ENCODE measurements around the gene ANKRD24. TPM values are rescaled to one million over a fixed set of nuclear protein-coding genes. Genes with fewer than 3 reads are reported as not detected.
"Not testable (repeated sequence)": the region's sequence is repeated elsewhere in the genome, so short reads cannot be mapped to it uniquely, and the experiment has no call there.

ANKRD24 gene
- total and polyA plus RNA-seq, 3 donors from 2014 or later, result 16.5 to 21.1 (median 20.4) TPM

GRCh38 chr19:4272894-4273293, 90.4 kb downstream of the ANKRD24 start:
- no peak for TF ChIP-seq POLR2A (IDR thresholded peaks at IDR 0.05)
- no peak for TF ChIP-seq CTCF (IDR thresholded peaks at IDR 0.05)
- Histone ChIP-seq H3K27me3 (no peaks in the 10 kb centered on the region), H3K36me3 (ENCODE audit: low read depth, missing control alignments) (no peaks in the 10 kb centered on the region), H3K4me1 (no peaks in the 10 kb centered on the region), H3K27ac (no peak overlapping the region), H3K4me3 (no peak overlapping the region), H3K9me3 (no peaks in the 10 kb centered on the region)
- DNase-seq, result no peak
- intact Hi-C loops (cut with DNase I; ENCODE audit: low total_unique reads), result loop anchor here (10.0 kb wide), 1 partner anchor 82 kb away; no protein-coding TSS in a partner anchor
- 81 to 86% methylated on average over 10 of the region's 10 CpGs for WGBS, 2 donors

DNA sequence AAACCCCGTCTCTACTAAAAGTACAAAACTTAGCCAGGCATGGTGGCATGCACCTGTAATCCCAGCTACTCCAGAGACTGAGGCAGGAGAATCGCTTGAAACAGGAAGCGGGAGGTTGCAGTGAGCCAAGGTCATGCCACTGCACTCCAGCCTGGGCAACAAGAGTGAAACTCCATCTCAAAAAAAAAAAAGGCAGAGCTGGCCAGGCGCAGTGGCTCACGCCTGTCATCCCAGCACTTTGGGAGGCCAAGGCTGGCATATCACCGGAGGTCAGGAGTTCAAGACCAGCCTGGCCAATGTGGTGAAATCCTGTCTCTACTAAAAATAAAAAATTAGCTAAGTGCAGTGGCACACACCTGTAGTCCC, 91.8 kb downstream of the ANKRD24 start:
- H3K4me3 ChIP-seq; DNase-seq; H3K9me3 ChIP-seq; H3K27me3 ChIP-seq; H3K27ac ChIP-seq; H3K4me1 ChIP-seq; H3K36me3 ChIP-seq (ENCODE audit: low read depth, missing control alignments): not testable (repeated sequence)
- 81 to 82% methylated on average over 6 of the region's 6 CpGs for WGBS, 2 donors
- intact Hi-C loops (cut with DNase I; ENCODE audit: low total_unique reads), result loop anchor here (10.0 kb wide), 1 partner anchor 80 kb away; no protein-coding TSS in a partner anchor

Other genes starting within 250 kb of the ANKRD24 start
- gene NMRK2, start 249.6 kb upstream of the ANKRD24 start, total RNA-seq, result 1 to 10 TPM; 1.7 to 3.2 TPM
- 1.7 TPM for gene NMRK2, start 249.6 kb upstream of the ANKRD24 start, polyA plus RNA-seq (ENCODE audit: insufficient read depth, low read depth, low replicate concordance)
- gene DAPK3, start 211.6 kb upstream of the ANKRD24 start, total RNA-seq, result 100 to 1,000 TPM; 102 to 111 TPM
- 89.8 TPM for gene DAPK3, start 211.6 kb upstream of the ANKRD24 start, polyA plus RNA-seq (ENCODE audit: insufficient read depth, low read depth, low replicate concordance)
- gene EEF2, start 197.2 kb upstream of the ANKRD24 start, total RNA-seq, result 1,000 to 10,000 TPM in 1 of 2 donors, 100 to 1,000 TPM in 1; 909 to 1,599 TPM
- 1,429 TPM for gene EEF2, start 197.2 kb upstream of the ANKRD24 start, polyA plus RNA-seq (ENCODE audit: insufficient read depth, low read depth, low replicate concordance)
- gene PIAS4, start 175.0 kb upstream of the ANKRD24 start, total RNA-seq, result 10 to 100 TPM; 89.1 to 94.5 TPM
- gene PIAS4, start 175.0 kb upstream of the ANKRD24 start, polyA plus RNA-seq (ENCODE audit: insufficient read depth, low read depth, low replicate concordance), result 142 TPM
- gene ZBTB7A, start 115.8 kb upstream of the ANKRD24 start, total RNA-seq, result 10 to 100 TPM; 42.2 to 49.4 TPM
- 7.5 TPM for gene ZBTB7A, start 115.8 kb upstream of the ANKRD24 start, polyA plus RNA-seq (ENCODE audit: insufficient read depth, low read depth, low replicate concordance)
- gene MAP2K2, start 58.6 kb upstream of the ANKRD24 start, total RNA-seq, result 100 to 1,000 TPM; 181 to 225 TPM
- 241 TPM for gene MAP2K2, start 58.6 kb upstream of the ANKRD24 start, polyA plus RNA-seq (ENCODE audit: insufficient read depth, low read depth, low replicate concordance)
- gene CREB3L3, start 29.1 kb upstream of the ANKRD24 start, total RNA-seq, result under 1 TPM; 0.56 to 0.63 TPM
- 0.36 TPM for gene CREB3L3, start 29.1 kb upstream of the ANKRD24 start, polyA plus RNA-seq (ENCODE audit: insufficient read depth, low read depth, low replicate concordance)
- 10 to 100 TPM; 22.0 to 29.2 TPM for gene SIRT6, start 126 bp upstream of the ANKRD24 start, total RNA-seq
- 14.7 TPM for gene SIRT6, start 126 bp upstream of the ANKRD24 start, polyA plus RNA-seq (ENCODE audit: insufficient read depth, low read depth, low replicate concordance)
- gene EBI3, start 46.8 kb downstream of the ANKRD24 start, total RNA-seq, result 1 to 10 TPM; 1.3 to 8.4 TPM
- gene EBI3, start 46.8 kb downstream of the ANKRD24 start, polyA plus RNA-seq (ENCODE audit: insufficient read depth, low read depth, low replicate concordance), result 1.9 TPM
- 10 to 100 TPM; 26.1 to 36.6 TPM for gene YJU2, start 64.4 kb downstream of the ANKRD24 start, total RNA-seq
- 31.1 TPM for gene YJU2, start 64.4 kb downstream of the ANKRD24 start, polyA plus RNA-seq (ENCODE audit: insufficient read depth, low read depth, low replicate concordance)
- 1 to 10 TPM in 1 of 2 donors, under 1 TPM in 1; 0.16 to 1.8 TPM for gene SHD, start 96.6 kb downstream of the ANKRD24 start, total RNA-seq
- gene SHD, start 96.6 kb downstream of the ANKRD24 start, polyA plus RNA-seq (ENCODE audit: insufficient read depth, low read depth, low replicate concordance), result 0.79 TPM
- 1 to 10 TPM in 1 of 2 donors, under 1 TPM in 1; 0.47 to 1.1 TPM for gene TMIGD2, start 119.7 kb downstream of the ANKRD24 start, total RNA-seq
- 0.83 TPM for gene TMIGD2, start 119.7 kb downstream of the ANKRD24 start, polyA plus RNA-seq (ENCODE audit: insufficient read depth, low read depth, low replicate concordance)
- 10 to 100 TPM; 24.1 to 24.9 TPM for gene FSD1, start 121.9 kb downstream of the ANKRD24 start, total RNA-seq
- 18.2 TPM for gene FSD1, start 121.9 kb downstream of the ANKRD24 start, polyA plus RNA-seq (ENCODE audit: insufficient read depth, low read depth, low replicate concordance)
- 1 to 10 TPM; 5.3 to 6.4 TPM for gene STAP2, start 156.1 kb downstream of the ANKRD24 start, total RNA-seq
- gene STAP2, start 156.1 kb downstream of the ANKRD24 start, polyA plus RNA-seq (ENCODE audit: insufficient read depth, low read depth, low replicate concordance), result 6.2 TPM
- 10 to 100 TPM in 1 of 2 donors, 1 to 10 TPM in 1; 9.1 to 13.3 TPM for gene MPND, start 160.9 kb downstream of the ANKRD24 start, total RNA-seq
- gene MPND, start 160.9 kb downstream of the ANKRD24 start, polyA plus RNA-seq (ENCODE audit: insufficient read depth, low read depth, low replicate concordance), result 14.3 TPM
- gene SH3GL1, start 217.9 kb downstream of the ANKRD24 start, total RNA-seq, result 10 to 100 TPM; 41.6 to 53.4 TPM
- gene SH3GL1, start 217.9 kb downstream of the ANKRD24 start, polyA plus RNA-seq (ENCODE audit: insufficient read depth, low read depth, low replicate concordance), result 47.3 TPM
- gene CHAF1A, start 220.0 kb downstream of the ANKRD24 start, total RNA-seq, result 10 to 100 TPM; 28.6 to 37.7 TPM
- 24.1 TPM for gene CHAF1A, start 220.0 kb downstream of the ANKRD24 start, polyA plus RNA-seq (ENCODE audit: insufficient read depth, low read depth, low replicate concordance)

All from testis (tissue), 3 donors.